Astrocyte (in vitro differentiated cells and primary cell): Measurements from ENCODE around the gene HOPX. TPM values are rescaled to one million over a fixed set of nuclear protein-coding genes. Genes with fewer than 3 reads are reported as not detected.
A peak's percentile ranks its signal among the peaks of the same experiment; 100 is the strongest.

Source experiments
- DNase-seq: peaks from one replicate; pipeline ENCODE4 v3.0.0-alpha.2; 2010; ENCODE audit warnings: low read depth
- FAIRE-seq: peaks from 2 replicates; lab custom pipeline; 2011; peaks lifted over from hg19 to GRCh38; lab: Jason Lieb, UNC
- H2AFZ ChIP-seq: 2 replicates; pipeline ENCODE4 v1.6.0; 2012; ENCODE audit warnings: low read depth, low read length, inconsistent platforms
- H3K27ac ChIP-seq: 2 replicates; pipeline ENCODE4 v1.5.1; 2011; ENCODE audit warnings: low read depth, low read length, inconsistent platforms
- H3K27me3 ChIP-seq: 2 replicates; pipeline ENCODE4 v1.6.0; 2011; ENCODE audit warnings: low read length, inconsistent platforms; ENCODE audit not compliant: insufficient read depth
- H3K36me3 ChIP-seq: 2 replicates; pipeline ENCODE4 v1.5.1; 2011; ENCODE audit warnings: low read length, inconsistent platforms; ENCODE audit not compliant: insufficient read depth
- H3K4me1 ChIP-seq: 2 replicates; pipeline ENCODE4 v1.5.1; 2011; ENCODE audit warnings: low read length, inconsistent platforms; ENCODE audit not compliant: insufficient read depth
- H3K4me2 ChIP-seq: 2 replicates; pipeline ENCODE4 v1.6.0; 2012; ENCODE audit warnings: low read length, inconsistent platforms
- H3K4me3 ChIP-seq: 2 replicates; pipeline ENCODE4 v1.5.1; 2011; ENCODE audit warnings: low read depth, mild to moderate bottlenecking, low read length, inconsistent platforms; ENCODE audit not compliant: insufficient read depth
- H3K79me2 ChIP-seq: 2 replicates; pipeline ENCODE4 v1.6.0; 2012; ENCODE audit warnings: mild to moderate bottlenecking, low read length, inconsistent platforms; ENCODE audit not compliant: insufficient read depth
- H3K9ac ChIP-seq: 2 replicates; pipeline ENCODE4 v1.6.0; 2012; ENCODE audit warnings: mild to moderate bottlenecking, low read length, inconsistent platforms
- H3K9me3 ChIP-seq: 2 replicates; pipeline ENCODE4 v1.5.1; 2012; ENCODE audit warnings: low read depth, mild to moderate bottlenecking, low read length, inconsistent platforms; ENCODE audit not compliant: insufficient read depth
- H4K20me1 ChIP-seq: 2 replicates; pipeline ENCODE4 v1.6.0; 2012; ENCODE audit warnings: low read length, inconsistent platforms; ENCODE audit not compliant: insufficient read depth
- H3K27ac Mint-ChIP-seq: one replicate; pipeline ENCODE4 v1.8.0; 2021; ENCODE audit warnings: mild to moderate bottlenecking, mixed read lengths; ENCODE audit not compliant: unreplicated experiment
- H3K27me3 Mint-ChIP-seq: one replicate; pipeline ENCODE4 v1.8.0; 2021; ENCODE audit warnings: low read depth, mixed read lengths; ENCODE audit not compliant: unreplicated experiment
- H3K36me3 Mint-ChIP-seq: one replicate; pipeline ENCODE4 v1.8.0; 2021; ENCODE audit warnings: low read depth, mixed read lengths; ENCODE audit not compliant: unreplicated experiment
- H3K4me1 Mint-ChIP-seq: one replicate; pipeline ENCODE4 v1.8.0; 2021; ENCODE audit warnings: low read depth, mixed read lengths; ENCODE audit not compliant: unreplicated experiment
- H3K4me3 Mint-ChIP-seq: one replicate; pipeline ENCODE4 v1.8.0; 2021; ENCODE audit warnings: mild to moderate bottlenecking, moderate library complexity, mixed read lengths; ENCODE audit not compliant: unreplicated experiment
- H3K9me3 Mint-ChIP-seq: one replicate; pipeline ENCODE4 v1.8.0; 2021; ENCODE audit warnings: mild to moderate bottlenecking, mixed read lengths; ENCODE audit not compliant: unreplicated experiment
- CTCF ChIP-seq: IDR thresholded peaks from 2 replicates; pipeline ENCODE4 v1.5.1; 2011; ENCODE audit warnings: low read depth, mild to moderate bottlenecking, inconsistent platforms, low read length, moderate library complexity; ENCODE audit not compliant: insufficient read depth
- EZH2 ChIP-seq: IDR thresholded peaks from 2 replicates; pipeline ENCODE4 v1.6.1; 2012; ENCODE audit warnings: mild to moderate bottlenecking, low read length, inconsistent platforms; ENCODE audit not compliant: insufficient read depth
- total RNA-seq: library from RNA; stranded (reverse); gene quantifications from 2 replicates; pipeline ENCODE4 v1.2.1, GENCODE V29; 2021

Gene HOPX
- total RNA-seq, 1 donor from 2014 or later = 1.7 TPM

DNA sequence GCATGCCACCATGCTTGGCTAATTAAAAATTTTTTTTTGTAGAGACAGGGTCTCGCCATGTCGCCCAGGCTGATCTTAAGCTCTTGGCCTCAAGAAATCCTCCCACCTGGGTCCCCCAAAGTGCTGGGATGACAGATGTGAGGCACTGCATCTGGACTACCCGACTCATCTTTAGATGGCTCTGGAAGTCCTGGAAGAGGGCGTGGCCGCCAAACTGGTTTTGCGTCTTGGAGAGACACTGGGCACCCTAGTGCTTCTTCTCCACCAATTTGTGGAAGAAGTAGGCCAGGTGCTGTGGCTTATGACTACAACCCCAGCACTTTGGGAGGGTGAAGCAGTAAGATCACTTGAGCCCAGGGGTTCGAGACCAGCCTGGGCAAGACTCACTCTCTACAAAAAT is 47.6 kb downstream of the HOPX start:
- no peaks in the 10 kb centered on the region for H4K20me1 ChIP-seq
- no peak overlapping the region for H3K4me3 ChIP-seq

DNA sequence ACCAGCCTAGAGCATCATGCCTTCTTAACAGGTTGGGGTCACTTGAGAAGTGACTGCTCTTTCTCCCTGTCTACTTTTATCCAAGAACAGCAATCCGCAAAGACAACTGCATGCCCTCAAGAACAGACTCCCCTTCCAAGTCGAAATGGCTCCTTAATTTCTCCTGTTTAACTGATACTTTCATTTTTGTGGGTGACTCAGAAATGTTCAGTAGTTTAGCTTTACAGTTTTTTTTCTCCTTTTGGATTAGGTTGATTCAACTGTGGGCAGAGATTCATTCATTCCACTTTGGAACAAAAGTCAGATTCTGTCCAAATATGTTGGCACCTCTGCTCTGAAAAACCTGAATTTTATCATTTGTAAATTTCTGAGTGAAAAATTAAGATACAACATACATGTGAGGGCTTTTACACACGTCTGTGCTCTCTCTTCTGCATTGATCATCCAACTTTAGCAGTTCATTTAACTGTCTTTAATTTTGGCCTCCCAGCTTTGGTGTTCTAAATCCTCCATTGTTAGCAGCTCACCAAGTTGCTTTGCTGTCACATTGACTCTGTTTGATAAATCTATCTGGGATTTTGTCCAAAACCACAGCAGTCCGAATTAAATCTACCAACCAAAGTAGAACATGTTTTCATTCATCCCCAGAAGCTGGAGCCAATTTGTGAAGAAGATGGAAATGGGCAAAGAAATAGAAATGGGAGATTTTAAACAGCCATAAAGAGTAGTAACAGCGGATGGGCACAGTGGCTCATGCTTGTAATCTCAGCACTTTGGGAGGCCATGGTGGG is 50.0 kb downstream of the HOPX start:
- Histone ChIP-seq H3K4me2 (peak overlapping the region; percentile 53), H3K27ac (no peak overlapping the region)

More for the DNA sequence above, 47.6 kb downstream of the HOPX start:
- Histone ChIP-seq H3K79me2 (no peaks in the 10 kb centered on the region), H3K36me3 (no peaks in the 10 kb centered on the region), H3K9me3 (no peaks in the 10 kb centered on the region), H2AFZ (no peak overlapping the region), H3K4me2 (no peak overlapping the region), H3K9ac (no peak overlapping the region), H3K27ac (no peak overlapping the region), H3K4me1 (peaks cover 8% of the 10 kb centered on the region), H3K27me3 (no peaks in the 10 kb centered on the region)
- no peak overlapping the region for H3K4me3 Mint-ChIP-seq
- TF ChIP-seq CTCF (no peak), EZH2 (no peak)
- FAIRE-seq = no peak
- H3K9me3 Mint-ChIP-seq = peaks cover 9% of the 10 kb centered on the region
- no peaks in the 10 kb centered on the region for H3K27me3 Mint-ChIP-seq
- no peak for DNase-seq
- H3K4me1 Mint-ChIP-seq = peaks cover 5% of the 10 kb centered on the region
- H3K27ac Mint-ChIP-seq = no peak overlapping the region
- H3K36me3 Mint-ChIP-seq = no peaks in the 10 kb centered on the region

More for the DNA sequence above, 50.0 kb downstream of the HOPX start:
- H3K27me3 Mint-ChIP-seq = no peaks in the 10 kb centered on the region
- H3K4me1 Mint-ChIP-seq = peaks cover 5% of the 10 kb centered on the region
- Histone ChIP-seq H3K36me3 (no peaks in the 10 kb centered on the region), H3K79me2 (no peaks in the 10 kb centered on the region), H4K20me1 (no peaks in the 10 kb centered on the region), H2AFZ (peak overlapping the region; percentile 22), H3K4me1 (peaks cover 8% of the 10 kb centered on the region), H3K9ac (no peak overlapping the region), H3K27me3 (no peaks in the 10 kb centered on the region), H3K9me3 (peaks cover 4% of the 10 kb centered on the region), H3K4me3 (no peak overlapping the region)
- TF ChIP-seq CTCF (no peak), EZH2 (no peak)
- no peak overlapping the region for H3K27ac Mint-ChIP-seq
- no peaks in the 10 kb centered on the region for H3K36me3 Mint-ChIP-seq
- DNase-seq = peak; percentile 77
- peaks cover 13% of the 10 kb centered on the region for H3K9me3 Mint-ChIP-seq
- peak; percentile 72 for FAIRE-seq
- H3K4me3 Mint-ChIP-seq = no peak overlapping the region
